K562 (cell line): ENCODE results near the gene SPRING1. TPM values are rescaled to one million over a fixed set of nuclear protein-coding genes. Genes with fewer than 3 reads are reported as not detected.

Experiments
- ATF4 ChIP-seq: fragments of 450-650 bp; formaldehyde crosslinking; IDR thresholded peaks from 2 replicates; pipeline ENCODE4 v1.4.0; 2022; ENCODE audit warnings: mild to moderate bottlenecking, moderate library complexity
- ATF7 ChIP-seq: fragments of 450-650 bp; IDR thresholded peaks from 2 replicates; pipeline ENCODE4 v1.7.1; 2014; ENCODE audit warnings: mild to moderate bottlenecking, moderate library complexity
- CAMTA2 ChIP-seq: fragments of 250-450 bp; sonication (Bioruptor Pico); conservative IDR thresholded peaks from 2 replicates; pipeline ENCODE4 v1.5.1; 2022
- ETS1 ChIP-seq: conservative IDR thresholded peaks from 2 replicates; pipeline ENCODE4 v1.6.1; 2011; ENCODE audit warnings: low read depth, mild to moderate bottlenecking, low read length; ENCODE audit not compliant: control insufficient read depth
- HES1 ChIP-seq: fragments of 450-650 bp; IDR thresholded peaks from 2 replicates; pipeline ENCODE4 v1.6.1; 2016; ENCODE audit warnings: low read depth, mild to moderate bottlenecking, moderate library complexity
- L3MBTL2 ChIP-seq: fragments of 450-650 bp; IDR thresholded peaks from 2 replicates; pipeline ENCODE4 v1.6.1; 2016; ENCODE audit warnings: mild to moderate bottlenecking, moderate library complexity
- NR1H2 ChIP-seq: sonication (generic); formaldehyde crosslinking; IDR thresholded peaks from 2 replicates; pipeline ENCODE4 v1.4.0; 2020; ENCODE audit warnings: mild to moderate bottlenecking, missing genetic modification reagents
- SNIP1 ChIP-seq: fragments of 450-650 bp; IDR thresholded peaks from 2 replicates; pipeline ENCODE4 v1.7.1; 2017; ENCODE audit warnings: low read depth, mild to moderate bottlenecking
- SRF ChIP-seq, 2 experiments: fragments of 250-450, 450-650 bp in 1 of 2; sonication (Bioruptor Pico) in 1 of 2; sonication (generic) in 1 of 2; formaldehyde crosslinking; IDR thresholded peaks; 2 replicates each; pipeline versions ENCODE4 v1.5.0 to v1.5.1; 2020 to 2022; ENCODE audit warnings: mild to moderate bottlenecking in 1 of 2, missing genetic modification reagents in 1 of 2
- TRIM28 ChIP-seq: fragments of 450-650 bp; IDR thresholded peaks from 2 replicates; pipeline ENCODE4 v1.6.1; 2017
- WHSC1 ChIP-seq: IDR thresholded peaks from one replicate; pipeline ENCODE4 v1.6.1; 2012; ENCODE audit warnings: low read length, control low read depth, inconsistent platforms
- polyA plus RNA-seq, 8 experiments: library from polyadenylated mRNA; depleted of rRNA in 4 of 8; stranded (reverse) in 5 of 8; unstranded in 3 of 8; fragments of >200 nt; fragmentation: Nextera tagmentation in 2 of 8; fragmentation: Illumina TruSeq in 1 of 8; extraction: Ambion mirVana in 2 of 8; extraction: Trizol in 1 of 8; gene quantifications; 2 replicates each; pipeline versions ENCODE4 v1.2.1 to v1.2.3, GENCODE V29; 2011 to 2014; ENCODE audit warnings: inconsistent platforms in 1 of 8, missing spikeins in 1 of 8
- total RNA-seq, 7 experiments: library from RNA; depleted of rRNA in 6 of 7; stranded (reverse); fragments of >200 nt in 6 of 7; fragmentation: Illumina TruSeq in 2 of 7; extraction: Trizol in 2 of 7; gene quantifications; 2 replicates each; pipeline versions ENCODE4 v1.2.1 to v1.2.3, GENCODE V29; 2011 to 2021; ENCODE audit warnings: low replicate concordance in 1 of 7
- TF ChIP-seq, protein P1 (sequence below), 2 experiments: fragments of 450-650 bp in 1 of 2; sonication (generic) in 1 of 2; formaldehyde crosslinking in 1 of 2; IDR thresholded peaks; 2 replicates each; pipeline versions ENCODE4 v1.7.1 to v1.9.0; 2016 to 2022; ENCODE audit warnings: inconsistent platforms in 1 of 2, mild to moderate bottlenecking in 1 of 2, missing genetic modification reagents in 1 of 2
- TF ChIP-seq, protein P2 (sequence below): fragments of 450-650 bp; IDR thresholded peaks from one replicate; pipeline ENCODE4 v1.6.1; 2018; ENCODE audit warnings: mild to moderate bottlenecking, moderate library complexity; ENCODE audit not compliant: partially characterized antibody

Gene SPRING1
- total and polyA plus RNA-seq, 9 of the 15 experiments (the other 6 are each of a cell fraction or from before 2014, with no cell fraction given), result 1.1 to 20.0 (median 8.0) TPM

DNA sequence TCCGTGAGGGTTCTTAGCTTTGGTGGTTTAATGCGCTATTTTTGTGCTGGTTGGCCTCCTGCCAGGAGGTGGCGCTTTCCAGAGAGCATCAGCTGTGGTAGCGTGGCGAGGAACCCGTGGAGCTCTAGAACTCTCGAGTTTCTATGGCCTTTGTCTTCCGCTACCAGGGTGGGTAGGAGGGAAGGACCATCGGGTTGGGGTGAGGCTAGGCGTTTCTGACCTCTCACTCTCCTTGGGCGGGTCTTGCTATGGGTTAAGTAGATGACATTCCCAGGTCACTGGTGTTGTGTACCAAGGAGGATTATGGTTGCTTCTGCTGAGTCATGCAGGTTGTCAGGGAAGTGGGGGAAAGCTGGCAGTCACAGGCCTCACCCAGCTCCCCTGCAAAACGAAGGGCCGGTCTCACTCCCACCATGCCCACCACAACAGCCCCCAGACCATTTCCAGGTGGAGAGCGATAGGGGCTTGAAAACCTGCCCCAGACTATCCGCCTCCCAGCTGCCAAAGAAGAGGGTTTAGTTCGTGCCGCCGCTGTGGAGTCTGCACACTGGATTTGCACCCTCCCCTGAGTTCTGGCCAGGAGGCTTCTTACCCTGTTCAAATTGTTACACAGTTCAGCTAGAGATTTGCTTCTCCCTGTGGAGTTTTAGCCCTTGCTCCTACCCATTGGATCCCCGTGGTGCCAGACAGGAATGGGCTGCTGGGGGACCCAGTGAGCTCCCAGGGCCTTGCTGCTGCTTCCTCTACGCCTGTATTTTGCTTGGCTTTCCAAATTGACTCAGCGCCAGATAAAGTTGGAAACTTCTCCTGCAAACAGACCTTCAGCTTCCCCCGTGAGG is 22.1 kb upstream of the SPRING1 start (continued):
- TF ChIP-seq ATF4 (CRISPR knock-in tag), result no peak
- no peak for TF ChIP-seq NR1H2
- no peak for TF ChIP-seq SRF (CRISPR knock-in tag; IDR thresholded peaks at IDR 0.05)
- TF ChIP-seq WHSC1, result no peak
- TF ChIP-seq L3MBTL2, result peak; percentile 51; the same call in 1 of the 2 replicates
- peak; percentile 85 for TF ChIP-seq SNIP1
- peak; percentile 62; the same call in 1 of the 2 replicates for TF ChIP-seq ATF7
- TF ChIP-seq, protein P1, sequence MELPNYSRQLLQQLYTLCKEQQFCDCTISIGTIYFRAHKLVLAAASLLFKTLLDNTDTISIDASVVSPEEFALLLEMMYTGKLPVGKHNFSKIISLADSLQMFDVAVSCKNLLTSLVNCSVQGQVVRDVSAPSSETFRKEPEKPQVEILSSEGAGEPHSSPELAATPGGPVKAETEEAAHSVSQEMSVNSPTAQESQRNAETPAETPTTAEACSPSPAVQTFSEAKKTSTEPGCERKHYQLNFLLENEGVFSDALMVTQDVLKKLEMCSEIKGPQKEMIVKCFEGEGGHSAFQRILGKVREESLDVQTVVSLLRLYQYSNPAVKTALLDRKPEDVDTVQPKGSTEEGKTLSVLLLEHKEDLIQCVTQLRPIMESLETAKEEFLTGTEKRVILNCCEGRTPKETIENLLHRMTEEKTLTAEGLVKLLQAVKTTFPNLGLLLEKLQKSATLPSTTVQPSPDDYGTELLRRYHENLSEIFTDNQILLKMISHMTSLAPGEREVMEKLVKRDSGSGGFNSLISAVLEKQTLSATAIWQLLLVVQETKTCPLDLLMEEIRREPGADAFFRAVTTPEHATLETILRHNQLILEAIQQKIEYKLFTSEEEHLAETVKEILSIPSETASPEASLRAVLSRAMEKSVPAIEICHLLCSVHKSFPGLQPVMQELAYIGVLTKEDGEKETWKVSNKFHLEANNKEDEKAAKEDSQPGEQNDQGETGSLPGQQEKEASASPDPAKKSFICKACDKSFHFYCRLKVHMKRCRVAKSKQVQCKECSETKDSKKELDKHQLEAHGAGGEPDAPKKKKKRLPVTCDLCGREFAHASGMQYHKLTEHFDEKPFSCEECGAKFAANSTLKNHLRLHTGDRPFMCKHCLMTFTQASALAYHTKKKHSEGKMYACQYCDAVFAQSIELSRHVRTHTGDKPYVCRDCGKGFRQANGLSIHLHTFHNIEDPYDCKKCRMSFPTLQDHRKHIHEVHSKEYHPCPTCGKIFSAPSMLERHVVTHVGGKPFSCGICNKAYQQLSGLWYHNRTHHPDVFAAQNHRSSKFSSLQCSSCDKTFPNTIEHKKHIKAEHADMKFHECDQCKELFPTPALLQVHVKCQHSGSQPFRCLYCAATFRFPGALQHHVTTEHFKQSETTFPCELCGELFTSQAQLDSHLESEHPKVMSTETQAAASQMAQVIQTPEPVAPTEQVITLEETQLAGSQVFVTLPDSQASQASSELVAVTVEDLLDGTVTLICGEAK (IDR thresholded peaks at IDR 0.05), result no peak; the same call in 1 of the 2 replicates
- TF ChIP-seq, protein P1 (CRISPR knock-in tag; IDR thresholded peaks at IDR 0.05), result no peak
- no peak for TF ChIP-seq CAMTA2 (CRISPR knock-in tag)
- no peak for TF ChIP-seq TRIM28
- TF ChIP-seq, protein P2, sequence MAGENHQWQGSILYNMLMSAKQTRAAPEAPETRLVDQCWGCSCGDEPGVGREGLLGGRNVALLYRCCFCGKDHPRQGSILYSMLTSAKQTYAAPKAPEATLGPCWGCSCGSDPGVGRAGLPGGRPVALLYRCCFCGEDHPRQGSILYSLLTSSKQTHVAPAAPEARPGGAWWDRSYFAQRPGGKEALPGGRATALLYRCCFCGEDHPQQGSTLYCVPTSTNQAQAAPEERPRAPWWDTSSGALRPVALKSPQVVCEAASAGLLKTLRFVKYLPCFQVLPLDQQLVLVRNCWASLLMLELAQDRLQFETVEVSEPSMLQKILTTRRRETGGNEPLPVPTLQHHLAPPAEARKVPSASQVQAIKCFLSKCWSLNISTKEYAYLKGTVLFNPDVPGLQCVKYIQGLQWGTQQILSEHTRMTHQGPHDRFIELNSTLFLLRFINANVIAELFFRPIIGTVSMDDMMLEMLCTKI, result no peak
- no peak for TF ChIP-seq HES1
- no peak for TF ChIP-seq ETS1
